ENCODE results near the gene DHRS12. TPM values are rescaled to one million over a fixed set of nuclear protein-coding genes. Genes with fewer than 3 reads are reported as not detected.

DHRS12 gene
- total and polyA plus RNA-seq, 12 donors = 4.3 to 33.9 (median 11.6) TPM

DNA sequence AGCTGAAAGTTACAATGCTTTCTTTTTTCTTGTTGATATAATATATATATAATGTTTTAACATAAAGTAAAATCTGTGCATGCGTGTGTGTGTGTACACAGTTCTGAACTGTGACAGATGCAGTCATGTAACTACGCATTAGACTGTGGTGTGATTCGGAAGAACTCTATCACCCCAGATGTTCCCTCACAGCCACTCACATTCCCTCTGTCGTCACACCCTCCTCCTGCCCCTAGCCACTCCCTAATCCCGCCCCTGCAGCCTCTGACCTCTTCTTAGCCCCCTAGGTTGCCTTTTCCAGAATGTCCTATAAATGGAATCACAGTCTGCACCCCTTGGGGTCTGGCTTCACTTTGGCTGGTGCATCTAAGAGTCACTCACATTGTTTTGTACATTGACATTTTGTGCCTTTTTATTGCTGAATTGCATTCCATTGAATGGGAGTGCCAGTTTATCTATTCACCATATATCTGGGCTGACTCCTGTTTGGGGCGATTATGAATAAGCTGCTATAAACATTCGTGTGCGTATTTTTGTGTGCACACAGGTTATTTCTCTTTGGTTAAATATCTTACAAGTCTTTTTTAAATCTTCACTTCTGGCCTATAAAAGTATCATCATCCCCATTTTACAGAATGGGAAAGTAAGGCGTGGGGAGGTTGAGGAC, 20.4 kb downstream of the DHRS12 start:
- 89 to 94% (median 91%) methylated on average over 9 of the region's 9 CpGs for WGBS, 4 donors
- H3K27me3 ChIP-seq = no peaks in the 10 kb centered on the region
- H3K4me3 ChIP-seq = no peak overlapping the region
- no peaks in the 10 kb centered on the region for H3K9me3 ChIP-seq (replicated peaks in 1 of 3)
- no peak for DNase-seq
- no peak overlapping the region for H3K27ac ChIP-seq
- intact Hi-C loops (cut with DNase I) = loop anchor here in 1 of 2 donors (10.0 kb wide), 1 partner anchor 339 kb away; no protein-coding TSS in a partner anchor
- H3K36me3 ChIP-seq (replicated peaks in 1 of 2) = no peaks in the 10 kb centered on the region
- H3K4me1 ChIP-seq (replicated peaks in 1 of 2) = peaks cover 0 to 30% of the 10 kb centered on the region in 2 donors
- no peak for TF ChIP-seq POLR2A (IDR thresholded peaks at IDR 0.05)
- TF ChIP-seq, protein P1, sequence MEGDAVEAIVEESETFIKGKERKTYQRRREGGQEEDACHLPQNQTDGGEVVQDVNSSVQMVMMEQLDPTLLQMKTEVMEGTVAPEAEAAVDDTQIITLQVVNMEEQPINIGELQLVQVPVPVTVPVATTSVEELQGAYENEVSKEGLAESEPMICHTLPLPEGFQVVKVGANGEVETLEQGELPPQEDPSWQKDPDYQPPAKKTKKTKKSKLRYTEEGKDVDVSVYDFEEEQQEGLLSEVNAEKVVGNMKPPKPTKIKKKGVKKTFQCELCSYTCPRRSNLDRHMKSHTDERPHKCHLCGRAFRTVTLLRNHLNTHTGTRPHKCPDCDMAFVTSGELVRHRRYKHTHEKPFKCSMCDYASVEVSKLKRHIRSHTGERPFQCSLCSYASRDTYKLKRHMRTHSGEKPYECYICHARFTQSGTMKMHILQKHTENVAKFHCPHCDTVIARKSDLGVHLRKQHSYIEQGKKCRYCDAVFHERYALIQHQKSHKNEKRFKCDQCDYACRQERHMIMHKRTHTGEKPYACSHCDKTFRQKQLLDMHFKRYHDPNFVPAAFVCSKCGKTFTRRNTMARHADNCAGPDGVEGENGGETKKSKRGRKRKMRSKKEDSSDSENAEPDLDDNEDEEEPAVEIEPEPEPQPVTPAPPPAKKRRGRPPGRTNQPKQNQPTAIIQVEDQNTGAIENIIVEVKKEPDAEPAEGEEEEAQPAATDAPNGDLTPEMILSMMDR (IDR thresholded peaks at IDR 0.05) = no peak

DNA sequence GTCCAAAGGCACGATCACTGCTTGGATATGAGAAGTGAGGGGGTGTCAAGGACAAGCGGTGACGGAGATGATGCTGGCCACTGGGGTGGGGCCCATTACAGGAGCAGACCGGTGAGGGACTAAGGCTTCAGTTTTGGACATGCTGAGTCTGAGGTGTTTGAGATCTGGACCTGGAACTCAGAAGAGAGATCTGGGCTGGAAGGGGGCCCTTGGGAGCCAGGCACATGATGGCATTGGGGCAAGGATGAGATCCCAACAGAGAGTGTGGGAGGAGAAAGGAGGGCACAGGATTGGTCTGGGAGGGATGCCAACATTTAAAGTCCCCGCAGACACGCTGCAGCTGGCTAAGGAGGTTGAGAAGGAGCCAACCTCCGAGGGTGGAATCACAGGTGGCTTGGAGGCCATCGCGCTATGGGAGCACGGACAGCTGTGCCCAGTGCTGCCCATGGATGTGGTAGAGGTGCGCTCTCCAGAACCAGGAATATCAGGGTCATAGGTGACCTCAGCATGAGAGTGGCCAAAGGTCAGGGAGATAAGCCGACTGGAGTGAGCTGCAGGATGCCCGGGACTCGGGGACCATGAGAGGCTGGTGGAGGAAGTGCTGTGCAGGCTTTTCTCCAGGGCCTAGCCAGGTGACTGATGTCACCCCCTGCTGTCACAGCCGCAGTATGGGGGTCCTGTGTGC, 21.8 kb downstream of the DHRS12 start:
- WGBS, 4 donors = 60 to 79% (median 75%) methylated on average over 14 to 15 of the region's 15 CpGs
- Histone ChIP-seq H3K4me1 (replicated peaks in 1 of 2) (peaks cover 0 to 27% of the 10 kb centered on the region in 2 donors), H3K9me3 (replicated peaks in 1 of 3) (no peaks in the 10 kb centered on the region), H3K36me3 (replicated peaks in 1 of 2) (no peaks in the 10 kb centered on the region), H3K27me3 (no peaks in the 10 kb centered on the region), H3K27ac (no peak overlapping the region), H3K4me3 (no peak overlapping the region)
- TF ChIP-seq, protein P1 (IDR thresholded peaks at IDR 0.05) = no peak
- no peak for TF ChIP-seq POLR2A (IDR thresholded peaks at IDR 0.05)
- no peak for DNase-seq
- intact Hi-C loops (cut with DNase I) = loop anchor here in 1 of 2 donors (10.0 kb wide), 1 partner anchor 337 kb away; no protein-coding TSS in a partner anchor

DNA sequence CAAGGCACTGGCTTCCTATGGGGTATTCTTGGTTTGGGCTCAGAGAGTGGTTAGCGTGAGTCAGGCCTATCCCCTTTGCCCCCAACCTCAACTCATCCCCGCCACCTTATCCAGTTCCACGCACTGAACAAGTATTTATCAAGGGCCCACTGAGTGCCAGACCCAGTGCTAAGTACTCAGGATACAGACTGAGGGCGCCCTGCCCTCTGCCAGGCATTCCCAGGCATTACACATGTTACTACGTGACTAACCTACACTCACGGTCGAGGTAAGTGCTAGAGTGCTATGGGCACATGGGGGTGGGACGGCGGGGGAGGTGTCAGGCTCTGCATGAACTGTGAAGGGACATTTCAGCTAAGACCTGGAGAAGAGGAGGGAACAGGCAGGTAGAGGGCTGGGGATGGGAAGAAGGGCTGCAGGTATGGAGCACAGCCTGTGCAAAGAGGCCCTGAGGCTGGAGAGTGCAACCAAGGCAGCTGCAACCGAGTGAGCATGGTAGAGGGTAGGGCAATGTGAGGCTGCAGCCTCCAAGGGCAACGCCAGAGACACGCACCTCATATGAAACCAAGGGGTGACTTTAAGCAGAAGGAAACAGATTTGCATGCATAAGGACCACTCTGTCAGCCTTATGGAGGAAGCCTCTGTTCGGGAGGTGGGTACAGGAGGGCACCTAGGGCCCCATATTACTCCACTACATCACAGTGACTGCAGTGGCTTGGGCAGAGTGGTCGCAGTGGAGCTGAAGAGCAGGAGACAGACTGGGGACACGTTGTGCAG, 22.5 kb downstream of the DHRS12 start:
- TF ChIP-seq, protein P1 (IDR thresholded peaks at IDR 0.05) = peak in 1 of 6 experiments; percentile 10
- no peak for TF ChIP-seq POLR2A (IDR thresholded peaks at IDR 0.05)
- 84 to 86% (median 85%) methylated on average over 15 of the region's 15 CpGs for WGBS, 4 donors
- intact Hi-C loops (cut with DNase I) = loop anchor here in 1 of 2 donors (10.0 kb wide), 1 partner anchor 337 kb away; no protein-coding TSS in a partner anchor
- DNase-seq = no peak
- Histone ChIP-seq H3K27me3 (no peaks in the 10 kb centered on the region), H3K27ac (no peak overlapping the region), H3K4me3 (no peak overlapping the region), H3K9me3 (replicated peaks in 1 of 3) (no peaks in the 10 kb centered on the region), H3K4me1 (replicated peaks in 1 of 2) (peaks cover 0 to 20% of the 10 kb centered on the region in 2 donors), H3K36me3 (replicated peaks in 1 of 2) (no peaks in the 10 kb centered on the region)

DNA sequence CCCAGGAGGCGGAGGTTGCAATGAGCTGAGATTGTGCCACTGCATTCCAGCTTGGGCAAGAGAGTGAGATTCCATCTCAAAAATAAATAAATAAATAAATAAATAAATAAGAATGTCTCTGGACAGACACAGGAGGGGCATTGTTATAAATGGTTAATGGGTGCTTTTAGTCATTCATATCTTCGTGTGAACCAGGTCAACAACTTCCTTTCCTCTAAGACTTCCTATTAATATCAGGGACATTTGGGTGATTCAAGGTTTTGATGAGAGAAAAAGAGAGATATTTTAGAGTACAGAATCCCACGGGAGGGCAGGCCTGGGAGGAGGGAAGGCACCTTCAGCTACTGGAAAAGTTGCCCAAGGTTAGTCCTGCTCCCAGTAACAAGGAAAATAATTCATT, 23.9 kb downstream of the DHRS12 start:
- intact Hi-C loops (cut with DNase I) = loop anchor here in 1 of 2 donors (10.0 kb wide), 1 partner anchor 335 kb away; no protein-coding TSS in a partner anchor
- no peaks in the 10 kb centered on the region for H3K9me3 ChIP-seq (replicated peaks in 1 of 3)
- no peak overlapping the region for H3K4me3 ChIP-seq
- H3K27ac ChIP-seq = no peak overlapping the region
- no peak for DNase-seq
- H3K4me1 ChIP-seq (replicated peaks in 1 of 2) = peaks cover 0 to 9% of the 10 kb centered on the region in 2 donors
- no peaks in the 10 kb centered on the region for H3K27me3 ChIP-seq
- H3K36me3 ChIP-seq (replicated peaks in 1 of 2) = no peaks in the 10 kb centered on the region
- TF ChIP-seq, protein P1 (IDR thresholded peaks at IDR 0.05) = no peak
- TF ChIP-seq POLR2A (IDR thresholded peaks at IDR 0.05) = no peak
- WGBS, 4 donors = 49 to 59% (median 51%) methylated on average over 3 of the region's 3 CpGs

Data from adrenal gland (tissue), 12 donors.